Parathyroid adenoma (tissue), 2 donors: ENCODE measurements around the gene EEFSEC.

Experiments used
- H2AFZ ChIP-seq: fragments of 300-600 bp; sonication (generic); one replicate; pipeline ENCODE4 v1.7.0; 2017; ENCODE audit warnings: antibody characterized with exemption, mild to moderate bottlenecking
- H3K27ac ChIP-seq: fragments of 300-600 bp; sonication (generic); one replicate; pipeline ENCODE4 v1.7.0; 2017
- H3K27me3 ChIP-seq: fragments of 300-600 bp; sonication (generic); one replicate; pipeline ENCODE4 v1.7.0; 2017; ENCODE audit warnings: low read length; ENCODE audit not compliant: control insufficient read depth, insufficient read depth
- H3K36me3 ChIP-seq: fragments of 300-600 bp; sonication (generic); one replicate; pipeline ENCODE4 v1.7.0; 2017; ENCODE audit warnings: low read length; ENCODE audit not compliant: control insufficient read depth, insufficient read depth
- H3K4me1 ChIP-seq: fragments of 300-600 bp; sonication (generic); one replicate; pipeline ENCODE4 v1.7.0; 2017; ENCODE audit warnings: control low read depth
- H3K4me2 ChIP-seq: fragments of 300-600 bp; sonication (generic); one replicate; pipeline ENCODE4 v1.7.0; 2017; ENCODE audit warnings: low read length
- H3K4me3 ChIP-seq: fragments of 300-600 bp; sonication (generic); one replicate; pipeline ENCODE4 v1.7.0; 2017; ENCODE audit warnings: low read depth, low read length
- H3K79me2 ChIP-seq: fragments of 300-600 bp; sonication (generic); one replicate; pipeline ENCODE4 v1.7.0; 2017; ENCODE audit warnings: control low read depth
- H3K9ac ChIP-seq: fragments of 300-600 bp; sonication (generic); one replicate; pipeline ENCODE4 v1.7.0; 2017; ENCODE audit warnings: mild to moderate bottlenecking
- H3K9me3 ChIP-seq: fragments of 300-600 bp; sonication (generic); one replicate; pipeline ENCODE4 v1.7.0; 2017; ENCODE audit warnings: low read length; ENCODE audit not compliant: control insufficient read depth
- CTCF ChIP-seq: fragments of 300-600 bp; sonication (generic); IDR thresholded peaks from one replicate; pipeline ENCODE4 v1.7.0; 2017; ENCODE audit warnings: antibody characterized with exemption, mild to moderate bottlenecking
- donor health status: primary hyperparathyroidism.

The EEFSEC gene

GRCh38 chr3:128236657-128237056 is 83.4 kb downstream of the EEFSEC start:
- H3K4me3 ChIP-seq, result no peak overlapping the region
- no peak for TF ChIP-seq CTCF
- peaks cover 19% of the 10 kb centered on the region for H3K79me2 ChIP-seq
- no peak overlapping the region for H3K27ac ChIP-seq
- H3K9me3 ChIP-seq, result no peaks in the 10 kb centered on the region
- H3K4me2 ChIP-seq, result no peak overlapping the region
- H3K9ac ChIP-seq, result no peak overlapping the region
- no peaks in the 10 kb centered on the region for H3K36me3 ChIP-seq
- peaks cover 10% of the 10 kb centered on the region for H3K4me1 ChIP-seq
- no peaks in the 10 kb centered on the region for H3K27me3 ChIP-seq
- no peak overlapping the region for H2AFZ ChIP-seq

- Histone ChIP-seq H3K9ac (no peak overlapping the region), H3K27me3 (no peaks in the 10 kb centered on the region), H3K4me2 (no peak overlapping the region), H3K79me2 (peaks cover 19% of the 10 kb centered on the region), H3K36me3 (no peaks in the 10 kb centered on the region), H3K4me3 (no peak overlapping the region), H3K4me1 (peaks cover 8% of the 10 kb centered on the region), H2AFZ (no peak overlapping the region), H3K27ac (no peak overlapping the region), H3K9me3 (no peaks in the 10 kb centered on the region)
- no peak for TF ChIP-seq CTCF
Observed at GRCh38 chr3:128237348-128238183, 84.3 kb downstream of the EEFSEC start.

GRCh38 chr3:128238184-128238489 is 84.9 kb downstream of the EEFSEC start:
- Histone ChIP-seq H3K4me1 (peaks cover 5% of the 10 kb centered on the region), H3K9me3 (no peaks in the 10 kb centered on the region), H3K27ac (no peak overlapping the region), H2AFZ (no peak overlapping the region), H3K27me3 (no peaks in the 10 kb centered on the region), H3K4me2 (no peak overlapping the region), H3K79me2 (peaks cover 19% of the 10 kb centered on the region), H3K9ac (no peak overlapping the region), H3K36me3 (no peaks in the 10 kb centered on the region), H3K4me3 (no peak overlapping the region)
- no peak for TF ChIP-seq CTCF

GRCh38 chr3:128239304-128239703 is 86.0 kb downstream of the EEFSEC start:
- Histone ChIP-seq H3K36me3 (no peaks in the 10 kb centered on the region), H2AFZ (no peak overlapping the region)

More at GRCh38 chr3:128239304-128239703, 86.0 kb downstream of the EEFSEC start:
- no peak overlapping the region for H3K4me3 ChIP-seq
- H3K9ac ChIP-seq, result no peak overlapping the region
- H3K27me3 ChIP-seq, result no peaks in the 10 kb centered on the region
- TF ChIP-seq CTCF, result no peak
- H3K4me1 ChIP-seq, result peaks cover 5% of the 10 kb centered on the region
- H3K27ac ChIP-seq, result no peak overlapping the region
- peaks cover 14% of the 10 kb centered on the region for H3K79me2 ChIP-seq
- H3K9me3 ChIP-seq, result no peaks in the 10 kb centered on the region
- H3K4me2 ChIP-seq, result no peak overlapping the region
